GM19463 (cell line): ENCODE measurements around the gene TSFM.

Experiments
- ATAC-seq: cut with Tn5 transposase; IDR thresholded peaks from one replicate; pipeline ENCODE4 v1.9.1; 2021; ENCODE audit warnings: mild to moderate bottlenecking, moderate library complexity; ENCODE audit not compliant: unreplicated experiment

TSFM gene

DNA sequence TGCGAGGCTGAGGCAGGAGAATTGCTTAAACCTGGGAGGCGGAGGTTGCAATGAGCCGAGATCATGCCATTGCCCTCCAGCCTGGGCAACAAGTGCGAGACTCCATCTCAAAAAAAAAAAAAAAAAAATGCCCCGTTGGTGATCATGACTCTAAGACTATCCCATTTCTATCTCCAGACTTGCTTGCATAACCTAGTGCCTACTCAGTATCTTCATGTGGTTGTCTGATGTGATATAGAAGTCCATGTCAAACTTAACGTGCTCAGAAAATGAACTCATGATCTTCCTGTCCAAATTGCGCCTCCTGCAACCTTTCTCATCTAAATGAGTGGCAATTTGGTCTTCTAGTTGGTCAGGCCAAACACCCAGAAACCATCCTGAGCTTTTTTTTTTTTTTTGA, 4.7 kb upstream of the TSFM start:
- no peak for ATAC-seq

DNA sequence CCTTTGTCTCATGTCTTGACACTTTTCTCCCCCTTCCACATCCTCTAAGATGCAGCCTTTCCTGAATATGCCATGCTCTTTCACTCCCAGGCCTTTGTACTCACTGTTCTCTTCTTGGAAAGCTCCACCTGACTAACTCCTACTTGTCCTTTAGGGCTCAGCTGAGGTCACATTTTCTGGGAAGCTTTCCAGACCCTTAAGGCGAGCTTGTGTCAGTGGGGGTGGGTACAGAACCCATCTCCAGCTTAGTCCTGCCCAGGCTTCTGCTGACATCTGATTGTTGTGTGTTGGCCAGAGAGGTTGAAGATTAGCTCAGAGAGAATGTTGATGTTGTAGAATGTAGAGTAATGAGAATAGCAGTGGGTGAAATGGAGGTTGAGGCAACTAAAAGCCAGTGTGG, 2.9 kb upstream of the TSFM start:
- no peak for ATAC-seq

DNA sequence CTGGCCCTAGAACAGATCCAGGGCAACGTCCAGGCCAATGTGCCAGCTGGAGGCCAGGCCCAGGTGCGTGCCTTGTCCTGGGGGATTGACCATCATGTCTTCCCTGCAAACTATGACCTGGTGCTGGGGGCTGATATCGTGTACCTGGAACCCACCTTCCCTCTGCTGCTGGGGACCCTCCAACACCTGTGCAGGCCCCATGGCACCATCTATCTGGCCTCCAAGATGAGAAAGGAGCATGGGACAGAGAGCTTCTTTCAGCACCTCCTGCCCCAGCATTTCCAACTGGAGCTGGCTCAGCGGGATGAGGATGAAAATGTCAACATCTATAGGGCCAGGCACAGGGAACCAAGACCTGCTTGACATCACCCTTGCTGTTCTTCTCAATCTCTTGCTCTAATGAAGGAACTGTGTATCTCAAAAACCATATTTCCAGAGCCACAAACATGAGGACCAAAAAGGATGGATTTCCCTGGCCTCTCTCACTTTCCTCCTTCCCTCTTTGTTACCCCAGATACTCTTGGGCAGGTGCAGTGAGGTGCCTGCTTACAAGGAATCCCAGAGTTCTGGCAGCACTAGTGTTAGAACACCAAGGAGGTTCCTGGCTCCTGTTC, 2.2 kb upstream of the TSFM start:
- ATAC-seq: no peak

DNA sequence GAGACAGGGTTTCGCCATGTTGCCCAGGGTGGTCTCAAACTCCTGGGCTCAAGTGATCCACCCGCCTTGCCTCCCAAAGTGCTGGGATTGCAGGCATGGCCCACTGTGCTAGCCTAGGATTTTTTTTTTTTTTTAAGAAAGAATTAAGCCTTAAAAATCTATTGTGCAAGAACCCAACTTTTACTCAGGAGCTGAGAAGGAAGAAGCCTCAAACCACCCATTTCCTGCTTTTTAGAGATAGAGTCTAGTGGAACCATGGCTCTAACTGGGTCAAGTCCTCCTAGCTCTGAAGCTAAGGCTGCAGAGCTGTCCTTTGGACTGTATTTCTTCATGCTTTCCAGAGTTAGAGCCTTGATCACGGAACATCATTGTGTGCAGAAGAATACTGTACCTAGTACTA, 1.3 kb upstream of the TSFM start:
- ATAC-seq: no peak

DNA sequence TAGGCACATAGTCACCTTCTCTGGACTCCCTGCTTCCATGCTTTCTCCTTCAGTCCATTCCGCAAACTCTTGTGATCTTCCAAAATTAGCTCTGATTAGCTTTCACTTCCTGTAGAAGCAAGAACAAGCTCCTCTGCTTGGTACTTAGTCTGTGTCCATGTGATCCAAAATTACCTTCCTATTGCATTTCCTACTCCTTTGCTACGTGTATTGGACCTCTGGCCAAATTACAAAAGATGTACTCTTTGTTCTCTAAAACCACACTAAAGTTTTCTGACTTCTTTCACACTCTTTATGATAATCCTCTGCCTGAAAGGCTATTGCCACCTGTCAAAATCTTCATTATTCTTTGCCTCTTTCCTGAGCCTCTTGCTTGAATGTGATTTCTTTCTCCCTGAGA, 786 bp upstream of the TSFM start:
- no peak for ATAC-seq

DNA sequence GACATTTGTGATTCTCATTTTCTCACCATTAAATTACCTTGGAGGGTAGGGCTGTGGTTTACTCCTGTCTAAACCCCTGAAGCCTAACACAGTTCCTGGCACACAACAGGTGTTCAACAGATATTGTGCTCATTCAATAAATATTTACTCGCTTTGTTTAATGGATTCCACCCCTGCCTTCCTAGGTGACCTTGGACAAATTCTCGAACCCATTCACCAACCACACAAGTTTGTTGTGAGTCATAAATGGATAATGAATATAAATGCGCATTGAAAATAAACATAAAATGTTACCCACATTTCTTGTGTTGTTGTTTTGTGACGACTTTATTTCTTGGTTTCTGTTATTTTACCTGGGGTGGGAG, 362 bp upstream of the TSFM start:
- no peak for ATAC-seq

DNA sequence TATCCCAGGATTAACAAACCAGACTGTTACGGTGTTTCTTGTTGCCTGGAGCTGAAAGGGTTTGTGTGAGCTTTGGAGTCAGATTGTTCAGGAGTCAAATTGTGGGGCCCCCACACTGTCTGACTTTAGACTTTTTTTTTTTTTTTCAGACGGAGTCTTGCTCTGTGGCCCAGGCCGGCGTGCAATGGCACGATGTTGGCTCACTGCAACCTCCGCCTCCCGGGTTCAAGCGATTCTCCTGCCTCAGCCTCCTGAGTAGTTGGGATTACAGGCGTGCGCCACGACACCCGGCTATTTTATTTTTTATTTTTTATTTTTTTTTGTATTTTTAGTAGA, 847 bp downstream of the TSFM start:
- ATAC-seq: no peak

DNA sequence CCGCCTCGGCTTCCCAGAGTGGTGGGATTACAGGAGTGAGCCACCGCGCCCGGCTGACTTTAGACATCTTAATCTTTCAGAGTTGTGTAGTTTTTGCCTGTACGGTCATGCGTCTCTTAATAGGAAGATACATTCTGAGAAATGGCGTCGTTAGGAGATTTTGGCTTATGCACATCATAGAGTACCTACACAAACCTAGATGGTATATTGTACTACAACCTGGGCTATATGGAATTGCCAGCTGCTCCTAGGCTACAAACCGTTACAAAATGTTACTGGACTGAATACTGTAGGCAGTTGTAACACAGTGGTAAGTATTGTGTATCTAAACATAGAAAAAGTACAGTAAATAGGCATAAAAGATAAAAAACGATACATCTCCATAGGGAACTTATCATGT, 1.3 kb downstream of the TSFM start:
- ATAC-seq: no peak

DNA sequence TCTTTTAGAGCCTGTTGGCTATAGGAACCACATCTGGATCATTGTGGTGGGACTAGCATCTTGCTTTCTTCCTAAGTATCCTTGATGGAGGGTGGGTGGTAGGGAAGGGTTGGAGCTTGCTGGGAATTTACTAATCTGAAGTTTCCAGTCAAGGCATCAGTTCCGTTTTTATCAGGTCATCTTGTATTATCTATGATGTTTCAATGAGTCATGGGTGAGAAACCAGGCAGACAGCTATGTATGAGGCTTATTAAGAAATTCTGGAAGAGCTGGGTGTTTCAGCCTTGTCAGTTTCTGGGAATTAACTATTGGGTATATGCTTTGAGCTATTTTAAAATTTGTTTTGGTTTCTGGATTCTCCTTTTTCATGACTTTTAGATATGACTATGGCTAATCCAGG, 11.3 kb downstream of the TSFM start:
- no peak for ATAC-seq

DNA sequence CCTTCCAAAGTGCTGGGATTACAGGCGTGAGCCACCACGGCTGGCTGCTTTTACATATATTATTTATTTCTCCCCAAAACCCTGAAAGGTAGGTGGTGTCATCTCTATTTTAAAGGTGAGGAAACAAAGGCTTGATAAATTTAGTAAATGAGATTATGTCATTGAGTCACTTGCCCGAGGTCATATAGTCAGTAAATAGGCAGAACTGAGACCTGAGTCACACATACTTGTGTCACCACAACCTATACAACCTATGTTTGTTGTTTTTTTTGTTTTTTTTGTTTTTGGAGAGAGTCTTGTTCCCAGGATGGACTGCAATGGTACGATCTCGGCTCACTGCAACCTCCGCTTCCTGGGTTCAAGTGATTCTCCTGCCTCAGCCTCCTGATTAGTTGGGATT, 12.8 kb downstream of the TSFM start:
- ATAC-seq: no peak

DNA sequence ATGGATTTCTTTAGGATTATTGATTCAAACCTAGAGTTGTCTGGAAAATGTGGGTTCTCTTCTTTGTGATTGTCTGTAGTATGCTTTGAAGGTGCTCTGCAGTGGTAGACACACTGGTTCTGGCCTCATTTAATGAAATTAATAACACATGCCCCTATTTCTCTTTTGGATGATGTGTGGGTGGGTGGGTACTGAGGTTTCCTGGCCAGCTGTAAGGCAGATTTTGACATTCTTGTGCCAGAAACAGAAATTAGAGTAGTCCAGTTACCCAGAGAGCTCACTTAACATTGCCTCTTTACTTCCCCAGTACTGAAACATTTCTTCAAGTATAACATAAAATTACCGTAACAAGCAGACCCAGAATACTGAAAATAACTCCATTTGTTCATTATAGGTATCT, 14.4 kb downstream of the TSFM start:
- ATAC-seq: no peak

DNA sequence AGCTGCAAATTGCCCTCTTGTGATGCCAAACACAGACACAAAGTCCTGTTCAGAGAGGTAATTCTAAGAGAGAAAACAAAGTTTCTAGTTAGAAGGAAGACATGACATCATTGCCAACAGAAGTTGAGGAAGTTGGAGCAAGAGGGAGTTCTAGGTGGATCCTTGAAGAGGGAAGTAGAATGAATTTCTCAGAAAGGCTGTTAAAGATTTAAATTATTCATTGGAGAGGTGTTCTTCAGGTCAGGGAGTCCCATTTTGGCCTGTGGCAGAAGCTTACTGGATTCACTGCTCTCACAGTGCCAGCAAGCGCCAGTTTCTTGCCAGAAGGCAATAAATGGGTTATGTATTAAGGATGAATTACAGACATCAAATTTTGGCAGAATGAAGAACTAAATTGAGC, 15.3 kb downstream of the TSFM start:
- no peak for ATAC-seq

DNA sequence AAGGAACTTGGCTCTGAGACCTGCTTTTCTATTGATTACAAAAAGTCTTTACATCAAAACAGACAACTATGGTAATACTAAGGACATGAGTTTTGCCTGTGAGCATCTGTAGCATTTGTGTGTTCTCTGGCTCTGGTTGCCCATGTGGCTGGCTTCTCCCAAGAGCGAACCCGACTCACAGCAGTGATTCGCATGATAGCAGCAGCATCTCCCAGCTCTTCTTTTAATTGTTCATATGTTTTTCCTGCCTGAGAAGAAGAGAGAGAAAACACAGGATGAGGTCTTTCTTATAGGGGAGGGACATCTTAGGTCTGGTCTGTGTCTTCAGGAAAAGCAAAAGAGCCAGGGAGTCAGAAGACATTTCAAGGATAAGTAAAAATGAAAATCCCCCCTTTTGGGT, 18.4 kb downstream of the TSFM start:
- no peak for ATAC-seq

DNA sequence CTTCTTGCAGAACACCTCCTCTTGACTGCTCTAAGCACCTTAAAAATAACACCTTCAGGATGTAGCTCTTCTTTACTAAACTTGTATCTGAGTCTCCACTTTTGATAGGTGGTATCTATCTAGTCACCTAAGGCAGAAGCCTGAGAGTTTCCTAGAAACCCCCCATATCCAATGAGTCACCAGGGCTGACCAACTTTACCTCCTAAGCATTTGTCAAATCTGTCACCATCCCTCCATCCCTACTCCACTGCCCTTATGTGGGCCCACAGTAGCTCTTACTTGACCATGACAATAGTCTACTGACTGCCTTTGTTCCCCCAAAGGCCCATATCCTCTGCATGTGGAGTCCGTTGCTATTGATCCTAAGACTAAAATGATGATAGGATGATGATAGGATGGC, 20.0 kb downstream of the TSFM start:
- ATAC-seq: no peak

DNA sequence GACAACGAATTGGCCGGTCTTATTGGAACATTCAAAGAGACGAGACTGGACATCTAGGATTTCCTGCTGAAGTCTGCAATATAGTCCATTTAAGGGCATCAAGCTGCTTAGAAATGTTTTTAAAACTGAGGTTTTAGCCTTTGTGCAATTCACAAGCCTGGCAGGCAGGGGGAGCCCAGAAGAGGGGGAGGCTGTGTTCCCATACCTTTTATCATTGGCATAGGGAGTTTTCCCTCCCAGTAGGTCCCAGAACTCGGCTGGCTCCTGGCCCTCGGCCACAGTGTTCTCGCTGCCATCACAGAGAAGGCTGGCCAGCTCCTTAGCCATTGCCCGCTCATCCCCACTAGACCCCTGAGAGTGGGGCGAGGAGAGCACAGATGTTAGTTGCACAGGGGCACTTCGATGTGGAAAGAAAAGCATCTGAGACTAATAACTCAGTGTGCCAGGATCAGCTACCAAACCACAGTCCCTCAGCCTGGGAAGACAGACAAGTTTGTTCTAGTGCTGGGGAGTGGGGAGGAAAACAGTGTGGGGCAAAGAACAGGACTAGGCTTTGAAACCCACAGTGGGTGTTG, 20.8 kb downstream of the TSFM start:
- ATAC-seq: no peak

DNA sequence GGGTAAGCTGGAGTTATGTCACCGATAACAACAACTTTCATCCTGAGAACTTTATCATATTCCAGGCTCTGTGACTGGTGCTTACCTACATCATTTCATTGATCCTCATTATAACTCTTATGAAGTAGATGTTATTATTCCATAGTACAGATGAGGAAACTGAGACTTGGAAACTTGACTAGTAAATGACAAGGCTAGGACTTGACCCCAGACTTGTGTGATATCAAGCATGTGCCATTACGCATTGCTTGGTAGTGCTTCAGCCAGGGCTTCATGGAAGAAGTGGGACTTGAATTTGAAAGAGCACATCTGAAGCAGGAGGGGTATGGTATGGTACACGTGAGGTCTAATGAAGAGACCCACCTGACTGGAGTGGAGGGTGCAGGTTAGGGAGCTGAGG, 24.1 kb downstream of the TSFM start:
- ATAC-seq: no peak

DNA sequence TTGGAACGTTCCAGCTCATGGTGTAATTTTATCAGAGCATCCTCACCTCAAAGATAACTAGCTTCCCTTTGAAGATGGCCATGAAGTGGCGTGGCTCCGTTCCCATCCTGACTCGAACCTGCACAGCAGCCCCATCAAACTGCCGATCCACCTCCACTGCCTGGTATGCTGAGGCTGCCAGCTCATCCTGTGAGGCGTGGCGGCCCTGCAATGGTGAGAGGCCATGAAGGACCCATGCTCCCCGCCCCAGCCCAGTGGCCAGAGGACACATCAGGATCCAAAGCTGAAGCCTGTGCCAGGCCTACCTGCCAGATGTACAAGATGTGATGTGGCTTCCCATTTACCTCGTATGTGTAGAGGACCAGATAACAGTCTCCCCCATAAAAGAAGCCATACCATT, 24.7 kb downstream of the TSFM start:
- ATAC-seq: no peak

DNA sequence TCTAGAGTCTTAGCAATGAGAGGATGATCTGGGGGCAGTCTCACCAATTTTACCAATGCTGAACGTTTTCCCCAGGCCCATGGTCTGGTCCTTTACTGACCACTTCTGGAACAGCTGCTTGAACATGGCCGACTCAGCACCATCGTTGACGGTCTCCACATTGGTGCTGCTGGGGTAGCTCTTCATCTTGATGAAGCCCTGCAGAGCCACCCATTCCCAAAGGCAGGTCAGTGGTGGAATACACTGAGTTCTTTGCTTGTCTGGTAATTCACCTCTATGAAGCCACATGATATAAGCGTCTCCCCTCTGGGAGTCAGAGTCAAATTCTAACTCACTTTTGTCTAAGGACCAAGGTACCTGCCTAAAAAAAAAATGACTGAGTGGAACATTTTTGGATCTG, 25.8 kb downstream of the TSFM start:
- no peak for ATAC-seq

DNA sequence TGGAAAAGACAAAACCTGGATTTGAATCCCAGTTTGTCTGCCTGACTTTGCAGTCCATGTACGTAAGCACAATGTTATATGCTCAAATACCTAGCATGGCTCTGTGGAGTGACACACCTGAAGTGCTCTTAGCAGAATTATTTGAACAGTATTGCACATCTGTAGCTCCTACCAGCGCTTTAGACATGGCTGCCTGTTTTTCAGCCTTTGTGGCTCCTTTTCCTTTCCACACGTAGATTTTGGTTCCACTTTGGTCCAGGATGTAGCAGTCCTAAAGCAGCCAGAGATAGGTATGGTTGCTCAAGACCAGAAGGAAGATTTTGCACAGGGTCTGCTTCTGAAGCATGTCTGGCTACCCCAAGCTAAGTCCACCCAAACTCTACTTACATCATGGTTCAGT, 26.8 kb downstream of the TSFM start:
- no peak for ATAC-seq

DNA sequence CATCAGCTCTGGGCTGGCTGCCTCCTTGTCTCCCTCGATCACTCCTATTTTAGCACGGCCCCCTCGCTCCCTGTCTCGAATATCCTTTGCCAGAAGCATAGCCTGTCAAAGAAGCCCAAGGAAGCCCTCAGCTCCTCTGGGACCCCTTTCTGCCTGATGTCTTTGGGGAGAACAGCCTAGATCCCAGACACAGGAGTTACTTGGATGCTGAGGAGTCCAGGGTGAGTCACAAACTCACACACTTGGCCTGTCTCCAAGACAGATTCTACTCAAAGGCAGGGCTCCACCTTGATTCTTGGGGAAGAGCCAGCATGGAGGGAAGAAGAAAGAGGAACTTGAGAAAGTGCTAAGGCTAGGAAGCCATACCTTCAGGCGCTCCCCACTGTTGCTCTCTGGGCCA, 27.9 kb downstream of the TSFM start:
- no peak for ATAC-seq

DNA sequence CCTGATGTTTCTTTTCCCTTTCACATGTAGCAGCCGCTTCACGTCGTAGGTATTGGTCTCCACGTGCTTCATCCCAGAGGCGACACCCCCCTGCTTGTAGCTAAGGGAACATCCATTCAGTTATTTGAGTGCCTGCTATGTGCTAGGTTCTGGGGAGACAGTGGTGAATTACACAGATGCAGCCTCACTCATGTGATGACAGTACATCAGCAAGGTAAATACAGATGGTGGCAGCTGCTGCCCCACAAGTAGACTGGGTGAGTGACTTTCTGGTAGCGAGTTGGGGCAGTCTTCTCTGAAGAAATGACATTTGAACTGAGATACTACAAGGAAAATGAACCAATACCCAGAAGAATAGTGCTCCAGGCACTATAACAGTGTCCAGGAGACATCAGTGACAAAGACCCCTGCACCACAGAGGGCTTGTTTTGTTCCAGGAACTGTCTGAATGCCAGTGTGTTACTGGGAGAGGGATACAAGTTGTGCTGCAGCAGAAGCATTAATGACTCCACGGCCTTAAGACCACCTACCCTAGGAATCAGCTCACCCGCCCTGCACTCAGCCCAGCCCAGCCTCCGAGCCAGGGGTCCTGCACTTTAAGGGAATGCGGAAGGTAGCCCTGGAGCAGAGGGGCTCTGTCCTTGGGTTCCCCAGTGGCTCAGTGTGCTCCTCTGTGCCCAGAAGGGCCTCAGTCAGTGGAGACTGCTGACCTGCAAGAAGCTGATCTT, 28.6 kb downstream of the TSFM start:
- no peak for ATAC-seq

DNA sequence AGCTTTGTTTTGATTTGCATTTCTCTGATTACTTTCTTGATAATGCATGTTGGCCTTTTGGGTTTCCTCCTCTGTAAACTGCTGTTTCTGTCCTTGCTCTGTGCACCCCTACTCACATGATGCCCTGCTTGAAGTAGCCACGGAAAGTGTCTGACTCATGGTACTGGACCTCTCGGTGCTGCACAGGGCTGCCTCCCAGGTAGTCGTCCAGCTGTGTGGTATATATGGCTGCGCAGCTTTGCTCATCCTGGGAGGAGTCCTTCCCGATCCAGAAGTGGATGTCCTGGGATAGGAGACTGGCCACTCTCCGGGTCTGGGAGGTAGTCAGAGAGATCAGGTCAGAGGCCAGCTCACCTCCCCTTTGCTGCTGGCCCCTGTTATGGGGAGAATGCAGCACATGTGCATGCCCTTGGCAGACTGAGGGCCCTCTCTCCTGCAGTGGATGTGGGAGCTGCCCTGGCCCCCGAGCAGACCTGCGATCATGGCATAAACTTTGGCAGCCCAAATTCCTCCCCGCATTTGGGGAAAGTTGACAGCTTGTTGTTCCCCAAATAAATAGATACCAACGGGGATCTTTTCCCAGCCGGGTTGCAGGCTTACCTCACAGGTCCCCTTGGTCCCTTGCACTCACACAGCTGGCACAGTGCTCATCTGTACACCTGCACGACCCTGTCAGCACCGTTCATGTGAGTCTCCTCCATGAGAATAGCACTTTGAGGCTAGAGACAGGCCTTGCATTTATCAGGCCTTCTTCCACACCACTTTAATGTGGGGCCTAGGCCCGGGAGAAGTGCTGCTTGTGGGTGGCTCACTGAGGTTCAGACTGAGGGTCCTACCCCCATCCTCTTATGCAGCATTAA, 30.8 kb downstream of the TSFM start:
- no peak for ATAC-seq
